ENCODE measurements around the gene RBBP8. TPM values are rescaled to one million over a fixed set of nuclear protein-coding genes. Genes with fewer than 3 reads are reported as not detected.

RBBP8 gene
- total RNA-seq, 4 donors from 2014 or later: 14.2 to 63.4 (median 32.9) TPM

DNA sequence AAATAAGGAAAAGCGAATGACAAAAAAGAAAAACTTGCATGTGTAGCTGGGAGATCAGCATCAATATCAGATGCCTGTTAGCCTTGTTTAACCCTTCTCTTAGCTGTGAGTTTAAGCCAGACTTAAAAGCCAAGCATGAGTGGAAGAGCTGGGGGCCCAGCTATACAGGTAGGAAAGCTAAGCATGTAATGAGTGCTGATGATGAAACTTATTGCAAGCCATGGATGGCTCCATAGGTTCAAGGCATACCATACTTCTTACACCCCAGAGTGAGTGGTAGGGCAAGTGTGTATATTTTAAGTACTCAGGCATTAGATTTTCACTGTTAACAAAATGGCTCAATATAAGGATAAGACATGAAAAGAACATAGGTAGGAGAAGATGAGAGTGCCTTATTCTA lies 28.0 kb downstream of the RBBP8 start:
- DNase-seq (ENCODE audit: low spot score): no peak
- ATAC-seq (ENCODE audit: low FRiP score): no peak
- TF ChIP-seq, protein P1, sequence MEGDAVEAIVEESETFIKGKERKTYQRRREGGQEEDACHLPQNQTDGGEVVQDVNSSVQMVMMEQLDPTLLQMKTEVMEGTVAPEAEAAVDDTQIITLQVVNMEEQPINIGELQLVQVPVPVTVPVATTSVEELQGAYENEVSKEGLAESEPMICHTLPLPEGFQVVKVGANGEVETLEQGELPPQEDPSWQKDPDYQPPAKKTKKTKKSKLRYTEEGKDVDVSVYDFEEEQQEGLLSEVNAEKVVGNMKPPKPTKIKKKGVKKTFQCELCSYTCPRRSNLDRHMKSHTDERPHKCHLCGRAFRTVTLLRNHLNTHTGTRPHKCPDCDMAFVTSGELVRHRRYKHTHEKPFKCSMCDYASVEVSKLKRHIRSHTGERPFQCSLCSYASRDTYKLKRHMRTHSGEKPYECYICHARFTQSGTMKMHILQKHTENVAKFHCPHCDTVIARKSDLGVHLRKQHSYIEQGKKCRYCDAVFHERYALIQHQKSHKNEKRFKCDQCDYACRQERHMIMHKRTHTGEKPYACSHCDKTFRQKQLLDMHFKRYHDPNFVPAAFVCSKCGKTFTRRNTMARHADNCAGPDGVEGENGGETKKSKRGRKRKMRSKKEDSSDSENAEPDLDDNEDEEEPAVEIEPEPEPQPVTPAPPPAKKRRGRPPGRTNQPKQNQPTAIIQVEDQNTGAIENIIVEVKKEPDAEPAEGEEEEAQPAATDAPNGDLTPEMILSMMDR (IDR thresholded peaks at IDR 0.05): no peak

DNA sequence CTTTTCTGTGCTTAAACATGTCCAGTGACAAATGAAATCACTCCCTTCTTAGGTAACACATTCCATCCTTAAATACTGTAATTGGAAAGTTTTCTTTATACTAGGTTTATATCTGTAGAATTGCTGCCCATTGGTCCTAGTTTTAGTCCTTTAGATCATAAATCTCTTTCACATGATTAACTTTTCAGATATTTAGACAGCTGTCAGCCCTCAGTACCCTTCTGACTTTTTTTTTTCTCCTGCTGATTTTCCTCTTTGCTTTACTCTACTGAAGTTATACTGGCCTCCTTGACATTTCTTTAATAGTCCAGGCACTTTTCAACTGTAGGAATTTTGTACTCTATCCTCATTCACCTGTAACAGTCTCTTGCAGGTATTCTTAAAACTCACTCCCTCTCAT lies 28.9 kb downstream of the RBBP8 start:
- TF ChIP-seq, protein P1 (IDR thresholded peaks at IDR 0.05): no peak
- DNase-seq (ENCODE audit: low spot score): no peak
- ATAC-seq (ENCODE audit: low FRiP score): no peak

DNA sequence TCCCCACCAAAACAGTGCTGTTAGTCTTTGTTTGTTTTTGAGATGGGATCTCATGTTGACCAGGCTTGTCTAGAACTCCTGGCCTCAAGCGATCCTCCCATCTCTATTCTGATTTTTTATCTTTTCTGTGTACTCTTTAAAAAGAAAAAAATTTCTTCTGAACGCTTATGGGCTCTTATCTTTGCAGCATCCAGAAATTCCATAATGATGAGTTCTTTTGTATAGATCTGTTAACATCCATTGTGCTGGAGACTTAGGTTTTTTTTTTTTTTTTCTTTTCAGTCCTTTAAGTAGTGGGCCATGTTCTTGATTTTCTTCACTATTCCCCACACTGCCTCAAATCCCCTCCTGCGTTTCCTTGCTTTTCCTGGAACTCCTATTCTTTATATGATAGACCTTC lies 31.0 kb downstream of the RBBP8 start:
- no peak for ATAC-seq (ENCODE audit: low FRiP score)
- TF ChIP-seq, protein P1 (IDR thresholded peaks at IDR 0.05): no peak
- no peak for DNase-seq (ENCODE audit: low spot score)

DNA sequence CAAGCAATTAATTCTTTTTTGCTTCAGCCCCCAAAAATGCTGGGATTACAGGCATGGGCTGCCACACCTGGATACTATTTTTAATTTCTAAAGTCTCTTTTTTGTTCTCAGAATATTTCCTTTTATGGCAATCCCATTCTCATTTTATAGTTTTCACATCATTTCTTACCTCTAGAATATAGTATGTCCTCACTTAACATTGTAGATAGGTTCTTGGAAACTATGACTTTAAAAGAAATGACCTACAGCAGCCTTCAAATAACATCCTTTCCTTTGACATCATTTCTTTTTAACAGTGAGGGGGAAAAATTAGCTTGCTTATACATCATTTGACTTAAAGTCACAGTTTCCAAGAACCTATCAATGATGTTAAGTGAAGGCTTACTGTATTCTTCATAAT lies 31.6 kb downstream of the RBBP8 start:
- DNase-seq (ENCODE audit: low spot score) (no peak), ATAC-seq (ENCODE audit: low FRiP score) (no peak)
- TF ChIP-seq, protein P1 (IDR thresholded peaks at IDR 0.05): no peak

DNA sequence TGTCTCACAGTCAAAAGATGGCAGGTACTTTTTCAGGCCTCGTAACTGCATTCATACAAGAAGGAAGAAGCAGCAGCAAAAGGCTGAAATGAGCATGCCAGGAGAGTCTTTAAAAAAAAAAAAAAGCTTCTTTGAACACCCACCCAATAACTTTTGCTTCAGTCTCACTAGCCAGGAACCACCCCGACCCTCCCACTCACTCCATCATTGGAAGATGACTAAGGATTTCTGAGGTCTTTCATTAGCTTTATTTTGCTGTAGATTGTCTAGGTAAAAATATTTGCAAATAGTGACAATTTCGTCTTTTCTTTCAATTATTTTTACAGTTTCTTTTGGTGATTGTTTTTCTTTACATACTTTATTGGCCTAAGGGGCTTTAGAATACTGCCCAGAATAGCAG lies 37.9 kb downstream of the RBBP8 start:
- DNase-seq (ENCODE audit: low spot score) (no peak), ATAC-seq (ENCODE audit: low FRiP score) (peak; percentile 54)
- TF ChIP-seq, protein P1 (IDR thresholded peaks at IDR 0.05): no peak

DNA sequence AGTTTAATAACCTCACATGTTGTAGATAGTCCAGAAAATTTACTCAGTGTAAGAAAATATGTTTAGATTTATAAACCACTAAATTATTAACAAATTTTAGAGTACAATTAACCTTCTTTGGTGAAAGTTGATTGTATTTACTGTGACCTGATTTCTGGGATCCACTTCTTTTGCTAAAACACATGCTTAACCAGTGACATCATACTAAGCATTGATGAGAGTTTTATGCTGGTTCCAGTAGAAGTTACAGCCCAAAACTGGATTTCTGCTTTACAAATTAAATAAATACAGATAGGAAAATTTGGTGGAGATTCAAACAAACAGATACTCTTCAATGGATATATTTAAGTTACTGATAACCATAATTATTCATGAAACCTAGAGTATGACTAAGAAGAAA lies 40.9 kb downstream of the RBBP8 start:
- ATAC-seq (ENCODE audit: low FRiP score) (no peak), DNase-seq (ENCODE audit: low spot score) (no peak)
- TF ChIP-seq, protein P1 (IDR thresholded peaks at IDR 0.05): no peak

DNA sequence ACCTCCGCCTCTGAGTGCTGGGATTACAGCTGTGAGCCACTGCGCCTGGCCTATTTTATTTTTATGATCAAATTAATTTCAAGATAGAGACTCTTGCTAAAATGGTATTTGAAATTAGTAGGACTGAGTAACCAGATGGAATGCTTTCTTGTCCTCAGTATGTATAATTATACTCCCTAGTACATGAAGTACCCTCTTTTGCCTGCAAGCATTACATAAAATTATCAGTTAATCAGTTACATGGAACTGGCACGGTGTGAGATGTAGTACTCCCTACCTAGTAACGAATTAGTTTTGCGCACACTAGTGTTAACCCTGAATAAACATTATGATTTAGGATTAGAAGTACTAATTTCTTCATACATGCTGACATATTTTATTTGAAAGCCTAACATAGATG lies 41.6 kb downstream of the RBBP8 start:
- no peak for ATAC-seq (ENCODE audit: low FRiP score)
- no peak for DNase-seq (ENCODE audit: low spot score)
- TF ChIP-seq, protein P1 (IDR thresholded peaks at IDR 0.05): no peak

Measured in omental fat pad (tissue), 4 donors.